Panc1 (cell line): Measurements from ENCODE around the gene PPP1R9A. TPM values are rescaled to one million over a fixed set of nuclear protein-coding genes. Genes with fewer than 3 reads are reported as not detected.

Source experiments
- ATAC-seq: fragments of 200-7000 bp; cut with Tn5 transposase; 2 replicates; pipeline ENCODE4 v1.9.1; 2020; ENCODE audit warnings: mild to moderate bottlenecking, moderate library complexity
- BruUV-seq: library from RNA; stranded (reverse); fragments of 400-500 nt; replicated peaks from 2 replicates; lab custom pipeline; 2021; lab: Mats Ljungman, UMichigan
- CTCF ChIA-PET: fragments of 300-600 bp; sonication (Branson Sonifier 250); formaldehyde crosslinking; loops from one replicate; lab custom pipeline; 2022; ENCODE audit warnings: antibody characterized with exemption; lab: Charles Lee
- POLR2A ChIA-PET: fragments of 300-600 bp; sonication (Branson Sonifier 250); formaldehyde crosslinking; loops from one replicate; lab custom pipeline; 2022; ENCODE audit warnings: antibody characterized with exemption; lab: Charles Lee
- DNase-seq: peaks from one replicate; pipeline ENCODE4 v3.0.0-alpha.2; 2010; ENCODE audit warnings: low read depth, low spot score
- H3K27ac ChIP-seq: 2 replicates; pipeline ENCODE4 v1.5.1; 2011; ENCODE audit warnings: mild to moderate bottlenecking, low read length, inconsistent platforms
- H3K27me3 ChIP-seq: fragments of 200-500 bp; sonication (Bioruptor generic); 2 replicates; pipeline ENCODE4 v1.6.0; 2014; ENCODE audit warnings: low read length, inconsistent platforms; ENCODE audit not compliant: control insufficient read depth, insufficient read depth
- H3K36me3 ChIP-seq: fragments of 200-500 bp; sonication (Bioruptor generic); 2 replicates; pipeline ENCODE4 v1.5.1; 2014; ENCODE audit warnings: inconsistent platforms, mild to moderate bottlenecking, low read length, moderate library complexity; ENCODE audit not compliant: control insufficient read depth, insufficient read depth
- H3K4me1 ChIP-seq: 2 replicates; pipeline ENCODE4 v1.5.1; 2011; ENCODE audit warnings: inconsistent platforms, mild to moderate bottlenecking, low read length, moderate library complexity; ENCODE audit not compliant: control insufficient read depth, insufficient read depth
- H3K4me3 ChIP-seq, 2 experiments: 2 replicates each; pipeline ENCODE4 v1.5.1; 2011 to 2012; ENCODE audit warnings: low read depth in 2 of 2, low read length in 2 of 2, mild to moderate bottlenecking in 2 of 2, inconsistent platforms in 1 of 2, moderate library complexity in 1 of 2
- H3K9me3 ChIP-seq: fragments of 200-500 bp; sonication (Bioruptor generic); 2 replicates; pipeline ENCODE4 v1.5.1; 2014; ENCODE audit warnings: low read depth, mild to moderate bottlenecking, inconsistent platforms, low read length, moderate library complexity; ENCODE audit not compliant: control insufficient read depth, insufficient read depth
- POLR2AphosphoS5 ChIP-seq: IDR thresholded peaks from 2 replicates; pipeline ENCODE4 v1.6.1; 2012; ENCODE audit warnings: mild to moderate bottlenecking, low read depth, low read length, moderate library complexity
- REST ChIP-seq, 2 experiments: IDR thresholded peaks; 2 replicates each; pipeline ENCODE4 v1.6.1; 2011 to 2012; ENCODE audit warnings: low read depth in 2 of 2, control low read depth in 1 of 2, low read length in 1 of 2, mild to moderate bottlenecking in 1 of 2, moderate library complexity in 1 of 2; ENCODE audit not compliant: insufficient read depth in 1 of 2
- SIN3A ChIP-seq: IDR thresholded peaks from 2 replicates; pipeline ENCODE4 v1.6.1; 2012; ENCODE audit warnings: low read depth, mild to moderate bottlenecking, low read length, moderate library complexity, borderline replicate concordance; ENCODE audit not compliant: insufficient read depth
- TCF7L2 ChIP-seq: IDR thresholded peaks from 2 replicates; pipeline ENCODE4 v1.6.1; 2011; ENCODE audit warnings: mild to moderate bottlenecking, low read depth, low read length, inconsistent platforms
- in situ Hi-C: cut with HindIII; loops from 2 replicates; pipeline ENCODE4 v1.10.0; 2016; ENCODE audit warnings: low sequenced_read_pairs, low pct_unique_long_range_greater_than_20kb
- intact Hi-C: fragments of 100-400 bp; cut with micrococcal nuclease; formaldehyde crosslinking; loops from one replicate; pipeline ENCODE4 v1.10.0; 2022; ENCODE audit not compliant: unreplicated experiment
- total RNA-seq: library from RNA; stranded (reverse); gene quantifications from one replicate; pipeline ENCODE4 v1.2.1, GENCODE V29; 2021; ENCODE audit not compliant: unreplicated experiment
- TF ChIP-seq, protein P1 (sequence below): fragments of 450-650 bp; IDR thresholded peaks from 2 replicates; pipeline ENCODE4 v1.5.1; 2017; ENCODE audit warnings: mild to moderate bottlenecking

Gene PPP1R9A
- total RNA-seq, 1 experiment from 2014 or later = 5.0 TPM

DNA sequence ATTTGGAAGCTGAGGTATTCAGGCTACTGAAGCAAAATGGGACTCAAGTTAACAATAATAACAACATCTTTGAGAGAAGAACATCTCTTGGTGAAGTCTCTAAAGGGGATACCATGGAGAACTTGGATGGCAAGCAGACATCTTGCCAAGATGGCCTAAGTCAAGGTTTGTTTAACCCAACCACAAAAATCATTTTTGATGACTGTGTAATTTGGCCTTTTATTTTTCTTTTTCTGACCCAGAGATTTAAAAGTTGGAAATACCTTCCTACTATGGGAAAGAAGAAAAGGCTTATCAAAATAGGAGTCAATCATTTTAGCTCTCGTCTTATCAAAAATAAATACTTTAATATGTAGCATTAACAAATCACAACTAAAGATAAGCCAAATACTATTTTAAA is 344.6 kb downstream of the PPP1R9A start:
- H3K27me3 ChIP-seq = no peaks in the 10 kb centered on the region
- BruUV-seq = no TSS peak
- intact Hi-C loops = no loop called here
- ATAC-seq (no peak), DNase-seq (no peak)
- no peak overlapping the region for H3K27ac ChIP-seq
- ChIA-PET POLR2A (no interaction called here), CTCF (no interaction called here)
- no peaks in the 10 kb centered on the region for H3K4me1 ChIP-seq
- in situ Hi-C loops = no loop called here
- no peak overlapping the region for H3K4me3 ChIP-seq
- no peak for TF ChIP-seq TCF7L2
- TF ChIP-seq REST (IDR thresholded peaks at IDR 0.05; ENCODE audit: insufficient read depth in 1 of 2, low read depth in 2 of 2, low read length in 1 of 2) = no peak
- TF ChIP-seq POLR2AphosphoS5 = no peak
- no peak for TF ChIP-seq SIN3A
- TF ChIP-seq, protein P1, sequence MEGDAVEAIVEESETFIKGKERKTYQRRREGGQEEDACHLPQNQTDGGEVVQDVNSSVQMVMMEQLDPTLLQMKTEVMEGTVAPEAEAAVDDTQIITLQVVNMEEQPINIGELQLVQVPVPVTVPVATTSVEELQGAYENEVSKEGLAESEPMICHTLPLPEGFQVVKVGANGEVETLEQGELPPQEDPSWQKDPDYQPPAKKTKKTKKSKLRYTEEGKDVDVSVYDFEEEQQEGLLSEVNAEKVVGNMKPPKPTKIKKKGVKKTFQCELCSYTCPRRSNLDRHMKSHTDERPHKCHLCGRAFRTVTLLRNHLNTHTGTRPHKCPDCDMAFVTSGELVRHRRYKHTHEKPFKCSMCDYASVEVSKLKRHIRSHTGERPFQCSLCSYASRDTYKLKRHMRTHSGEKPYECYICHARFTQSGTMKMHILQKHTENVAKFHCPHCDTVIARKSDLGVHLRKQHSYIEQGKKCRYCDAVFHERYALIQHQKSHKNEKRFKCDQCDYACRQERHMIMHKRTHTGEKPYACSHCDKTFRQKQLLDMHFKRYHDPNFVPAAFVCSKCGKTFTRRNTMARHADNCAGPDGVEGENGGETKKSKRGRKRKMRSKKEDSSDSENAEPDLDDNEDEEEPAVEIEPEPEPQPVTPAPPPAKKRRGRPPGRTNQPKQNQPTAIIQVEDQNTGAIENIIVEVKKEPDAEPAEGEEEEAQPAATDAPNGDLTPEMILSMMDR = no peak
- H3K36me3 ChIP-seq = no peaks in the 10 kb centered on the region
- no peaks in the 10 kb centered on the region for H3K9me3 ChIP-seq

- in situ Hi-C loops = no loop called here
Measured at GRCh38 chr7:95253986-95254385, 346.6 kb downstream of the PPP1R9A start.

More at GRCh38 chr7:95253986-95254385, 346.6 kb downstream of the PPP1R9A start:
- Histone ChIP-seq H3K4me3 (no peak overlapping the region), H3K36me3 (no peaks in the 10 kb centered on the region), H3K27ac (no peak overlapping the region), H3K9me3 (no peaks in the 10 kb centered on the region), H3K27me3 (no peaks in the 10 kb centered on the region), H3K4me1 (no peaks in the 10 kb centered on the region)
- intact Hi-C loops = no loop called here
- ATAC-seq = no peak
- no TSS peak for BruUV-seq
- no peak for TF ChIP-seq TCF7L2
- TF ChIP-seq, protein P1 = no peak
- TF ChIP-seq POLR2AphosphoS5 = no peak
- TF ChIP-seq REST (IDR thresholded peaks at IDR 0.05; ENCODE audit: insufficient read depth in 1 of 2, low read depth in 2 of 2, low read length in 1 of 2) = no peak
- TF ChIP-seq SIN3A = no peak
- DNase-seq = no peak
- ChIA-PET CTCF (no interaction called here), POLR2A (no interaction called here)
